ENCODE results near the gene SLX9.
A peak's percentile ranks its signal among the peaks of the same experiment; 100 is the strongest.
"Not testable (repeated sequence)": the region's sequence is repeated elsewhere in the genome, so short reads cannot be mapped to it uniquely, and the experiment has no call there.

Gene SLX9

DNA sequence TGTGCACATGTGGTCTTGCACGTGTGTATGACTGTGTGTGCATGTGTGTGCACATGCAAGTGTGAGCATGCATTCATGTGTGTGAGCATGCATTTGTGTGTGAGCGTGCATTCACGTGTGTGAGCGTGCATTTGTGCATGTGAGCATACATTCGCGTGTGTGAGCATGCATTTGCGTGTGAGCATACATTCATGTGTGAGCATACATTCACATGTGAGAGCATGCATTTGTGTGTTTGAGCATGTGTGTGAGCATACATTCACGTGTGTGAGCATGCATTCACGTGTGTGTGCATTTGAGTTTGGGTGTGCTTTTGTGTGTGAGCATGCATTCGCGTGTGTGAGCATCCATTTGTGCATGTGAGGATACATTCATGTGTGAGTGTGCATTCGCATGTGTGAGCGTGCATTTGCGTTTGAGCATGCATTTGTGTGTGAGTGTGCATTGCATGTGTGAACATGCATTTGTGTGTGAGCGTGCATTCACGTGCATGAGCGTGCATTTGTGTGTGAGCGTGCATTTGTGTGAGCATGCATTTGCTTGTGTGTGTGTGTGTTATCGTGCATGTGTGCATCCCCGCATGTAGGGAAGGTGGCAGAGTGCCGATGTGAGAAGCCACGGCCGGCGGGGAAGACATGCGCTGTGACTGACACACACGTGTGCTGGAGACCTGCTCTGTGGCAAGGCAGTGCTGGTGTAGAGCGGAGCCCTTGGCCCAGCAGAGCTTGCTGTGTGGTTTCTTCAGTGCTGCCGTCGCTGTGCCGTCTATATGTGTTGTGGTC is 37.4 kb upstream of the SLX9 start:
- DNase-seq (ENCODE audit: low spot score): no peak

DNA sequence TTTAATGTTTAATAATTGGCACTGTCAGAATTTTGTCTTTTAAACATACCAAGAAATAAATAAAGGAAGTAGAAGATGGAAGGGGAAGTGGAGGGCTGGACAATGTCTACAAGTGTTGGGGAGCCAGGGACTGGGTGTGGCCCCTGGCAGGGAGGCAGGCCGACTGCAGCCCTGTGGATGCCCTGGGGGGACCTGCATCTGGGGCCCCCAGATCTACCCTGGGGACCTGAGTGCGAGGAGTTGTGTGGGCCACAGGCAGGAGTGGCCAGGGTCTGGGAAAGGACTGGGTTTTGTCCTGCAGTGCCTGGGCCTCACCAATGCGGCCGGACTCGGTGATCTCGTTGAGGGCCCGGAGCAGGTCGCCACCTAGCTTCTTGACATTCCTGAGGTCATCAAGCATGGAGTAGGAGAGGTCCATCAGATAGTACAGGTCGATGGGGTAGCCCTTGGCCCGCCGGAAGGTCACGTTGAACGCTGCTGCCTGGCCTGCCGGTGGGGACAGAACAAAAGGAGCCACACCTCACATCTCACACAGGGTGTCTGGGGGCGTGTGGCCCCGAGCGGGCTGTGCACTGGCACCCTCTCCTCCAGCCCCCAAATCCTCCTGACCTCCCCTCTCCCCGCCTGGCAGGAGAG is 36.7 kb upstream of the SLX9 start:
- no peak for DNase-seq (ENCODE audit: low spot score)

DNA sequence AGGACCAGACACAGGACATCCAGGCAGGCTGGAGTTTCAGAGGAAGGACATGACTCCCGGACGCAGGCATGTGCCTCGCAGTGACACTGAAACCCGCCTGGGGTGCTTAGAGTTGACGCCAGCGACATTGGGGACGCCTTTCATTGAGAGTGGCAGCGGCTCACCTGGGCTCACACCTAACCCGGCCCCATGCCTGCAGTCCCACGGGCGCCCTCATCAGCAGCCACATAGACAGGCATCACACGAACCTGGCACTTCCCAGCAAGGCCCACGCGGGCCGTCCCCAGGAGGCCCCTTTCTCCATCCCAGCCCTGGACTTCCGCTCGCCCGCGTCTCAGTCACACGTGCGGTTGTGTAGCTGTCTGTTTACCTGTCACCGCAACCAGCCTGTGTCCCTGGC is 36.1 kb upstream of the SLX9 start:
- no peak for DNase-seq (ENCODE audit: low spot score)

DNA sequence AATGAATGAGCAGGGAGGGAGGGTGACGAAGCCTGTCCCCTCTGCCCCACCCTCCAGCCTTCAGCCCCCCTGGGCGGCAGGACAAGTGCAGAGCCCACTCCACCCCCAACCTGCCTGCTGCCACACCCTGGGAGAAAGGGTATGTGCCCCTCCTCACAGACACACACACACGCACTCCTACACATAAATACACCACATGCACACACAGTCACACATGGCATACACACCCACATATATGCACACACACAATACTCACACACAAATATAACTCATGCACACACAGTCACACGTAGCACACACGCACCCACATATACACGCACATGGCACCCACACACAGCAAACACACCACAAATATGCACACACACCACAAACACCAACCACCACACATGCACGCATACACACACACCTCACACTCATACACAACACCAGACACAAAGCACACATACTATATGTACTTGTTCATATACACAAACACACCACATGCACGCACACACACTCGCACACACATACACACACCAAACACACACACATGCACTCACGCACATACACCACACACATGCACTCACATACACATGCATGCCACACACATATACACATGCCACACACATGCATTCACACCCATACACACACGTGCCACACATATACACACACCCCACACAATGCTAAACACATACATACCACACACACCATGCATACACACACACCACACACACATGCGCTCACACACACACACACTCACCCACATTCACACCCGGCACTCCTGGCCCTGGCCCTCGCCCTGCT is 35.5 kb upstream of the SLX9 start:
- DNase-seq (ENCODE audit: low spot score): no peak

DNA sequence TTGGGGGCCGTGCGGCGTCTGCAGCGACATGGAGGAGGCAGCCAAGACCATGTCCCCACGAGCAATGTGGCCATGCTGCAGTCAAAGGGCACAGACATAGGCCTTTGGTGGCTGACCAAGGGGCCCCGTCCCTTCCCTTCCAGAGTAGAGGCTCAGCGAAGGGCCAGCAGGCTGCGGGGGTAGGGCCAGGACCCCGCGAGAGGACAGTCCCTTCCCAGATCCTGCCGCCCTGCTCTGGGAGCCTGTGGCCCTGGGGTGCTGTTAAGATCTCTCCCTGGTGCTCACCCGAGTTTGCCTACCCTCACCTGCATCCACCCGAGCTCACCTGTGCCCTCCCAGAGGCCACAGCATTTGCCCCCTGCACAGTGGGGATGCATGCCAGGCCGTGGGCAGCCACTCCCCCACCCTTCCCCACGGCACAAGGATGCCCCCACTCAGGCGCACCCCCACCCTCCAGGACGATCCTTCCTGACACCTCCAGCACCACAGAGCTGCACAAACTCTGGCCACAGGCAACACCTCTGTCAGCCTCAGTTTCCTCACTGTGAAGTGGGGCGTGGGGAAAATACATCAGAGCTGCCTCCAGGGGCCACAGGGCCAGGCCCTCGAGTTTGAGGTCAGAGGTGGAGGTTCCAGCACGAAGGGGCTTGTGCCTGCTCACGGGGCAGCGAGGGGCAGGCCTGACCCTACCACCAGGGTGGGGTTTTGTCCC is 34.7 kb upstream of the SLX9 start:
- no peak for DNase-seq (ENCODE audit: low spot score)

DNA sequence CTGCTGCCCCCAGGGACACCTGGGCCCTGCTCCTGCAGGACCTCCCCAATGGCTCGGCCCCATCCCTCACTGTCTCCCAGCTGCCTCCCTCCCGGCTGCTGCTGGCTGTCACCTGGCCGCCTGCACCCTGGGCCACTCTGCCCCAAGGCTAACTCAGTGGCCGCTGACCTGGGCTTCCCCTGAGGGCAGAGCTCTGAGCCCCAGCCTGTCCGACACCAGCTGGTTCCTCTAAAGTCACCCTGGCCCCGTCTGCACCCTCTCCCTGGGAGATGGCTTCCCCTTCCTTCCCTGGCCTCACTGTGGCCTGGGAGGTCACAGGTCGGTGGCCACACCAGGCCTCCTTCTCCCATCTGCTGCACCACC is 34.1 kb upstream of the SLX9 start:
- DNase-seq (ENCODE audit: low spot score): no peak

DNA sequence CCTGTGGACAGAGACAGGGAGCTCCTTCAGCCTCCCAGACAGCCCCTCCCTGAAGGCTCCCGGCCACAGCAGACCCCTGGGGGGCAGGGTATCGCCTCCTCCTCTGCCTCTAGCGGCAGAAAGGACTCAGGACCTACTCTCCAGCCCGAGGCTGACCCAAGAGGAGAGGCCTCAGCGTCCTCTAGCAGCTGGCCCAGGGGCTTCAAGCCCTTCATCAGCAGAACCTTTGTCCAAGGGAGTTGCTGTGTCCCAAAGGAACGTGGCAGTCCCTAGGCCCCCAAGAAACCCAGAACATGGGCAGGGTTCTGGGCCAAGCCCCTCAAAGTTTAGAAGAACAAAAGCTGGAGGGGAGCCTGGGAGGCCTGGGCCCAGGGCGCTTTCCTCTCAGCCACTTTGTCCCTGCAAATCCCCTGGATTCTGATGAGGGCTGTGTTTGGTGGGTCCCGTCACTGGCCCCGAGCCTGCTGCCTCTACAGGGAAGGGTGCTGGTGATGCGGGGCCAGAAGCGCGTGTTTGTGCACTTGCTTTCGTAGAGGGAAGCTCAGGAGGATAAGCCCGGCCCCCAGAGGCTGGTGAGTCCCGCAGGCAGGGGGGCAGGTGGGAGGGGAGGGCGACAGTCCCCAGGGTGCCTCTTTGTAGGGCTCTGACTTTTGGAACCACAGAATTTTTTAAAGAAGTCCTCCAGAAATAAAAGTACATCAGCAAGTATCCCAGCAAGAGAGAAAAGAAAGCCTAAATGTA is 32.4 kb upstream of the SLX9 start:
- no peak for DNase-seq (ENCODE audit: low spot score)

DNA sequence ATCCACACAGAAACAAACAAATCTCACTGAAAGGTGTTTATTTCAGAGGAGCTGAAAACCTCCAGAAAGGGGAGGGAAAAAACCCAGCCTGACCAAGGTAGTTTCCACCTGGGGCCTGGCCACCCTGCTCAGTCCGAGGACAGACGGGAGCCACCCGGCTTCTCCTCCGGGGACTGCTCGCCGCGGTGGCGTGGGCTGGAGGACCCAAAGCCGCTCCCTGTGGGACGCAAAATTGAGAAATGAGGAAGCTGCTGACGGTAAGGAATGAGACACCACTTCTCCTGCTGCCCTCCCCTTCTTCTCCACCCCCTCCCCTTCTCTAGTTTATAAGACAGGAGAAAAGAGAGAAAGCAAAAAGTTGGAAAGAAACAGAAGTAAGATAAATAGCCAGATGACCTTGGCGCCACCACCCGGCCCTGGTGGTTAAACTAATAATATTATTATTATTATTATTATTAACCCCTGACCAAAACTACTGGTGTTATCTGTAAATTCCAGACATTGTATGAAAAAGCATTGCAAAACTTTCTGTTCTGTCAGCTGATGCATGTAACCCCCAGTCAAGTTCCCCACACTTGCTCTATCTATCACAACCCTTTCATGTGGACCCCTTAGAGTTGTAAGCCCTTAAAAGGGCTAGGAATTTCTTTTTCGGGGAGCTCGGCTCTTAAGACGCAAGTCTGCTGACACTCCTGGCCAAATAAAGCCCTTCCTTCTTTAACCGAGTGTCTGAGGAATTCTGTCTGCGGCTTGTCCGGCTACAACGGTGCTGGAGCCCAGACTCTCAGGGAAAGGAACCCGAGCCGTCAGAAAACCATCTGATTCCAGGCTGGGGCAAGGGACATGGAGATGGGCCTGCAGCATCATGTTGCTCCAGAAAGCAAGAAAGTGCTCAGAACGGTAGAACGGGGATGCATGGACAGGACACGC is 31.6 kb upstream of the SLX9 start:
- DNase-seq (ENCODE audit: low spot score): no peak

DNA sequence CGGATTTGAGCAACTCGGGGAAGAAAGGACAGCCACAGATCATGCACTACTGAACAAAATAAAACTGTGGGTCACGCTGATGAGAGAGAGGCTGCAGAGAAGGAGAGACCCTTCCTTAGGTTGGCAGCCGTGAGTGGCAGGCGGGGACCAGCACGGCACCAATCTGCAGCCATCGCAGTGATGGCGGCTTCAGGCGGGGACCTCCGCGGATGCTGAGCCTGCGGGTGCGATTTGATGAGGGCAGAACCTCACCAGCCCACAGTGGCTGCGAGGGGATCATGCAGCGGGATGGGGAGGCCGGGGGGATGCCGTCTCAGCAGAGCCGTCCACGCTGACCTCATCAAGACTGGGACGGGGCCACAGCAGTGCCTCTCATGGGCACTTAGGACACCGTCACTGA is 30.9 kb upstream of the SLX9 start:
- DNase-seq (ENCODE audit: low spot score): no peak

DNA sequence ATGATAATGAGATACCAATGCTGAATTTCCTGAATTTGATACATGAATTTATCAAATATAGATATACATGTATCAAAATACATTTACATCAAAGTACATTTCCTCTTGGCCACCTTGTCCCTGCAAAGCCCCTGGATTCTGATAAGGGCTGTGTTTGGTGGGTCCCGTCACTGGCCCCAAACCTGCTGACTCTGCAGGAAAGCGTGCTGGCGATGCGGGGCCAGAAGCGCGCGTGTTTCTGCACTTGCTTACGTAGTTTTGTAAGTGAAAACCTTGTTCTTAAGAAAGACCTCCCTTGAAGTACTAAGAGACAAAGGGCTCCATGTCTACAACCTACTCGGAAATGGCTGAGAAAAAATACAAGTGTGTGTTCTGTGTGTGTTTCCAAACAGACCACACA is 30.1 kb upstream of the SLX9 start:
- no peak for DNase-seq (ENCODE audit: low spot score)

DNA sequence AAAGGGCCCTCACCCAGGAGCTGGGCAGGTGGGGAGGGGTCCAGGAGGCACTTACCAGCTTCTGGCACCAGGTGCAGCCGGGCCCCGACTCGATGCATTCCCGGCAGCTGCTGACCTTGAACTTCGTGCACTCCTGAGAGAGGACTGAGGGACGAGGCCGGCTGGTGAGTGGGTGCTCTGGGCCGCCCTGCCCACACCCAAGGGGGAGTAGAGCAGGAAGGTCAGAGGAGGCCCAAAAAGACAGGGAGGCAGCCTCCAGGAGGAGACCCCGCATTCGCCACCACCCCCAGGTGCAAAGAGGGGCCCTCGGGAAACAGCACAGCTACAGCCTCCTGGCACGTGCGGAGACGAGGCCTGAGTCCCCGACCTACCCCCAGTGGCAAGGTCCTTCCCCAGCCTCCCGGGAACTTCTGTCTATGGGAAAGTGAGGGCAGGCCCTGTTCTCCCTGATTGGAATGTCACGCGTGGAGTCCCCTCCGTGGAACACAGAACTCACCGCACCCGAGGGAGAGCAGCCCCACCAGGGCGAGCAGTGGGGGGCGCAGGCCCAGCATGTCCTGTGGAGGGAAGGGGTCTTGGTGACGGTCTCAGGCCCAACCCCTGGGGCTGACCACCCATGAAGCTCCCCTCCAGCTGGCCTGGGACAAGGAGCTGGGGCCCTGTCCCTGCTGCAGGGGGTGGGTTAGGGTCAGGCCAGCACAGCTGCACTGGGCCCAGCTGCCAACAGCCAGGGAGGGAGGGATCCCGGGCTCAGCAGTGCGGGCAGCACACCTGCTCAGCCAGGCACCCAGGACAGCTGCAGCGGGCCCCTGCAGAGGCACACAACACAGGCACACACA is 29.4 kb upstream of the SLX9 start:
- no peak for DNase-seq (ENCODE audit: low spot score)

DNA sequence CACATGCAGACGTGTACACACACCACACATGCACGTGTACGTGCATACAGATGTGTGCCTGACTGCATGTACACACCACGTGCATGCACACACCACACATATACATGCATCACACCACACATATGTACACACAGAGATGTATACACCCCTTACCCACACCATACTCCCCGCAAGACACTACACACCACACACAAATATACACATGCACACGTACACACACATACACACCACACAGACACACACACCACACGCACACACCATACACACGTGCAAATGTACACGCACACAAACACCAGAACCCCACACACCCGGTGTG is 28.8 kb upstream of the SLX9 start:
- no peak for DNase-seq (ENCODE audit: low spot score)

DNA sequence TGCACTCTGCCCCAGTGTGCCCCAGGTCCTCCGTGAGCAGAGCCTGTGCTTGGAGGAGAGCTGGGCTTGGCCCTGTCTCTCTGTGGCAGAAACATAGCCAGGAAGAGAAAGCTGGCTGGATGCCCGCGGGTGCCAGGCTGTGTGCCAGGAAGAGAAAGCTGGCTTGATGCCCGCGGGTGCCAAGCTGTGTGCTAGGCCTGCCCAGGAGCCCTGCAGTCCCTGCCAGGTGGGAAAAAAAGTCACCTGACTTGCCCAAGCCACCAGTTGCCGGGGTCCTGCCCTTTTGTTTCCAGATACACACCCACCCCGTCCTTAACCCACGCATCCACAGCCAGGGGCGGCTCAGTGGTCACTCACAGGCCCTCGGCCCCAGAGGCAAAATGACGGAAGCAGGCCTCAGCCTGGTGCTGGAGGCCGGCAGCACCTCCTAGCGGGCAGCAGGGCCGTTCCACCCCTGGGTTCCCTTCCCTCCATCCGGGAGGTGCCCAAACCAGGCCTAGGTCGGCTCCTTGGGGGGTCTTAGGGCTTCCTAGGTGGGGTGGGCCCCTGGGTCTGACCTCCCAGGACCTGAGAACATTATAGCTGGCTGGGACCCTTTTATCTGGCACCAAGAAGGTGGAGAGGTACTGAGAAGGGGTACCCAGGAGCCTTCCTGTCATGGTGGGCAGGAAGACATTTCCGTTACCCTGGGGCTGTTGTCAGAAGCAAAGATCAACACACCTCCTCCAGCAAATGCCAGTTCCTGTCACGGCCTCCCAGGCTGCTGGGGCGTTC is 28.3 kb upstream of the SLX9 start:
- peak; percentile 55 for DNase-seq (ENCODE audit: low spot score)

DNA sequence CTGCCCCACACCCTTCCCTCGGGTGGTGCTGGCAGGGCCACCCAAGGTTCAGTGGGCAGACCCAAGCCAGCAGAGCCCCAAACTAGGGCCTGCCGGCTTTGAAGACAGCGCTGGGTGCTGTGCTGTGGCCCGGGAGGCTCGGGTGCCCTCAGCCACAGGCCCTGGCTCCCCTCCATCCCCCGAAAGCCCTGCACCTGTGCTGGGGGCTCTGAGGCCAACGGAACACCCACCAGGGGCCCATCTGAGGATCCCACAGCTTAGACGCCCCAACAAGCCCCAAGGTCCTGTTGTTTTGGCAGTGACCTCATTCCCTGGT is 27.7 kb upstream of the SLX9 start:
- no peak for DNase-seq (ENCODE audit: low spot score)

DNA sequence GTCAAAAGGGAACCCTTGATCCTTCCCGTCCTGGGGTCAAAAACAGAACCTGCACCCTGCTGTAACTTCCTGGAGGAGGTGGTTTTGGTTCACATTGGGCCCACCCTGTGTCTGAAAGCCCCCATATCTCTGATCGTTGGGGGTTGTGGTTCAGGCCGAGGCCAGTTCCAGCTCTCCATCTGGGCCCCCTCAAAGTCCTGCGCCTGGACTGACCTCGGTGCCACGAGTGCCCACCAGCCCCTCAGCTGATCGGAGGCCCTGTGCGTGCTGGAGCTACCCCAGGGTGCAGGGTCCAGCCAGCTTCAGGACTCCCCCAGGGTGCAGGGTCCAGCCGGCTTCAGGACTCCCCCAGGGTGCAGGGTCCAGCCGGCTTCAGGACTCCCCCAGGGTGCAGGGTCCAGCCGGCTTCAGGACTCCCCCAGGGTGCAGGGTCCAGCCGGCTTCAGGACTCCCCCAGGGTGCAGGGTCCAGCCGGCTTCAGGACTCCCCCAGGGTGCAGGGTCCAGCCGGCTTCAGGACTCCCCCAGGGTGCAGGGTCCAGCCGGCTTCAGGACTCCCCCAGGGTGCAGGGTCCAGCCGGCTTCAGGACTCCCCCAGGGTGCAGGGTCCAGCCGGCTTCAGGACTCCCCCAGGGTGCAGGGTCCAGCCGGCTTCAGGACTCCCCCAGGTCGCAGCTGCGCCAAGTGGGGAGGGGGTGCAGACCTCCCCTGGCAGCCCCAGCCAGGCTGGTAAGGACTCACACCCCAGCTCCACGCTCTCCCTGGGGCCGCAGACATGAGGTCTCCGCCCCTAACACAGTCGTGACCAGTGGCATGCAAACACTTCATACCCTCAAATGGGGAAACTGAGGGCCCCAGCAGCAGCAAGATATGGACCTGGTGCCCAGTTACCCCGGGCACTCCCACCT is 27.1 kb upstream of the SLX9 start:
- not testable (repeated sequence) for DNase-seq (ENCODE audit: low spot score)

DNA sequence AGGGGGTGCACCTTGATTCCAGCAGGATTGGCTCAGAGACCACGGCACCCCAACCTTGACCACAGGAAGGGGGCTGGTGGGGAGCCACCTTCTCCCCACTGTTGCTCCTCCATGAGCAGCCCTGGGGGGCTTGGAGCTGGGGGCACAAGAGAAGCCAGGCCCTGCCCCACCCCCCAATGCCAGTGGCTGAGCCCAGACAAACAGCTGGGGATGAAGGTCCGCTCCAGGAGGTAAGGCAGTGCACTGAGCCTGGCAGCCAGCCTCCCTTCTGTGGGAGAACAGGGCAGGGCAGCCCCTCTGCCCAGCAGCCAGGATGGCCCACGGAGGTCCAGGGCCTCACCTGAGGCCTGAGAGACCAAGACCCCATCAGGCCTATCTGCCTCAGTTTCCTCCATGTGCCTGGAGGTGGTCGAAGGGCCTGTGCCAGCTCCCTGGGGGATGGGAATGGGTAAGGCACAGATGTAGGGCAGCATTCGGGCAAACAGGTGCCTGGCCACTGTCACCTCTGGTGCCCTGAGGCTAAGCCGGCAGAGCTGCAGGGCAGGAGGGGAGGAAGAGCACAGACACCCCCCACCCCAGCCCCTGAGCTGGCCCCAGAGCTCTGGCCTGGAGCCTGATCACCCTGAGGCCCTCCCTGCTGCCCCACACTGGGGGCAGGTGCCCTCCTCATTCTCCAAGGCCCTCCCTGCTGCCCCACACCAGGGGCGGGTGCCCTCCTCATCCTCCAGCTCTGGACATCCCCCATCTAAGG is 26.2 kb upstream of the SLX9 start:
- no peak for DNase-seq (ENCODE audit: low spot score)

DNA sequence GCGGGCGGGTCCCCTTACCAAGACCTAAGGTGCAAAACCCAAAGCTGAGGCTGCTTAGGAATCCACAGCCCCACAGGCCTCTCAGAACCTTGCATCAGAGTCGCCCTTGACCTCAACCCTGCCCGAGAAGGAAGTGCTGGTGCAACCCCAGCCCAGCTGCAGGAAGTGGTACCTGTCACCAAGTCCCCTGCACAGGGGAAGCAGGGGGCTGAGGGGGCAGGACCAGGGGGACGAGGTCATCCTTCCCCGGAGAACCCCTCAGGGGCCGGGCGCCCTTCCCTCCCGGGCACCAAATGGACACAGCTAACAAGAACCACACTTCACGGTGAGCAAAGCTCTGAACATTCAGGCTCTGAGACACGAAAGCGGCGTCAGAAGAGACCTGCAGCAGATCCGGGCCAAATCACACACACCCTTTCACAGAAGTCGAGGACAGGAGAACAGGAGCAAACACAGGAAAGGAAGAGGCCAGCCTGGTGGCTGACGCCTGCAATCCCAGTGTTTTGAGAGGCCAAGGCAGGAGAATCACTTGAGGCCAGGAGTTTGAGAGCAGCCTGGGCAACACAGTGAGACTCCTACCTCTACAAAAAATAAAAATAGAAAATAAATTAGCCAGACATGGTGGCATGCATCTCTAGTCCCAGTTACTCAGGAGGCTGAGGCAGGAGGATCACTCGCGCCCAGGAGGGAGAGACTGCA is 25.5 kb upstream of the SLX9 start:
- DNase-seq (ENCODE audit: low spot score): no peak

Data from putamen (tissue), 1 donor.